Measurements from ENCODE around the gene NCK1.

NCK1 gene

DNA sequence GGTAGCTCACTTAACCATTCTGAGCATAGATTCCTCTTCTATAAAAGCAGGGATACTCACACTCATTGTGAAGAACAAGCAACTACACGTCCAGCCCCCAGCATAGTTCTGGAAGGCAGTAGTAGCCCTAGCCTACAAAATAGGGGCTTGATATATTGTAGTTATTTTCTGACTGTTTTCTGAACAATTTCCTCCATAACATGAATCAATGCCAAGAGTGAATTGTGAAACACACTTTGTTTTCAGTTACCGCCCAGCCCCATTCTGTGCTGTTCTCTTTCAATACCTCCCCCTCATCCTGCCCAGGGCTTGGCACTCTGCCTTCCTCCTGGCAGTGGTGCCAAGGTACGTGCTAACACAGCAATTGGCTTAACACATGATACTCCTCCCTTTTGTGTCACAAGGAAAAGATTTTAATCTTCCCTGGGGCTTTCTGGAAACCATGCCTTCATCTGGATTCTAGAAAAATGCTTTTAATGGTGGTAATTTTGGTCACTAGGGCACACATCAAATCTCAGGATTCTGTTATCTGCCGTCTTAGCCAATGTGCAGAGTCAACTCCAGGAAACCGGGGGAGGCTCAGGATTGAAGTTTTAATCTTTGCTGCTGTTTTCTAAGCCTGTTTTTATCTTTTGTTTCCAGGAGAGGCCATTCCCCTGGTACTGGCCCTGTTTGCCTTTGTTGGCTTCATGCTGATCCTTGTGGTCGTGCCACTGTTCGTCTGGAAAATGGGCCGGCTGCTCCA lies 132.9 kb downstream of the NCK1 start:
- Histone ChIP-seq H3K27me3 (ENCODE audit: insufficient read depth, low read length) (no peaks in the 10 kb centered on the region), H3K9me3 (ENCODE audit: low read length) (no peaks in the 10 kb centered on the region), H3K4me1 (ENCODE audit: insufficient read depth, low read length) (no peaks in the 10 kb centered on the region), H3K4me3 (ENCODE audit: low read length) (no peak overlapping the region), H3K36me3 (ENCODE audit: insufficient read depth, low read length) (no peaks in the 10 kb centered on the region), H2AFZ (ENCODE audit: low read depth, low read length) (no peak overlapping the region)

DNA sequence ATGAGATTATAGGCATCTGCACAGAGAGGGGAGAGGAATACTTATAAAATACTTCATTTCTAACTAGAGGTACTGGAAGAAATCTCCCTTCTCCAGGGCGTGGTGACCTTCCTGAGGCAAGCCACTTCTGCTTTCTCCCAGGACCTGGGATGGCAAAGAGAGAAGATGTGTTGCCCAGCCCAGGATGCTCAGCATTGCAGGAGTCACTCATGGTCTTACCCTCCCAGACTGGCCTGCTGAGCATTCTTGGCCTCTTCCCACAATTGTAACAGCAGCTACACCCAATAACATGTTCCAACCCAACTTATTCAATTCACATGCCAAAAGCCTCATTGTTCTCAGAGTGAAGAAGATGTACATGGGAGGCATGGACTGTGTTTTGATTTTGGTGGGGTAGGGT lies 133.6 kb downstream of the NCK1 start:
- Histone ChIP-seq H2AFZ (ENCODE audit: low read depth, low read length) (no peak overlapping the region), H3K9me3 (ENCODE audit: low read length) (no peaks in the 10 kb centered on the region), H3K27me3 (ENCODE audit: insufficient read depth, low read length) (no peaks in the 10 kb centered on the region), H3K4me3 (ENCODE audit: low read length) (no peak overlapping the region), H3K4me1 (ENCODE audit: insufficient read depth, low read length) (no peaks in the 10 kb centered on the region), H3K36me3 (ENCODE audit: insufficient read depth, low read length) (no peaks in the 10 kb centered on the region)
